ENCODE data around the gene IL25.

IL25 gene

GRCh38 chr14:23380197-23380914 is 7.7 kb downstream of the IL25 start:
- Histone ChIP-seq H3K79me1 (replicated peaks; ENCODE audit: low read length, poor library complexity, severe bottlenecking) (no peaks in the 10 kb centered on the region), H2BK15ac (ENCODE audit: low read depth, poor library complexity, severe bottlenecking) (no peak overlapping the region), H3K4ac (ENCODE audit: low read depth in 1 of 2, low read length in 2 of 2) (no peak overlapping the region), H3K9me3 (ENCODE audit: control insufficient read depth, low read length) (no peaks in the 10 kb centered on the region), H2BK12ac (ENCODE audit: low read length in 2 of 2) (no peak overlapping the region), H3K9ac (ENCODE audit: low read length) (no peak overlapping the region), H2BK120ac (ENCODE audit: low read depth, low read length) (no peak overlapping the region), H3K36me3 (ENCODE audit: control insufficient read depth in 1 of 2, insufficient read depth in 2 of 2, low read depth in 1 of 2, low read length in 2 of 2) (no peaks in the 10 kb centered on the region), H3K18ac (ENCODE audit: low read depth in 1 of 2, low read length in 2 of 2) (no peak overlapping the region), H3K27ac (ENCODE audit: low read length, poor library complexity, severe bottlenecking) (no peak overlapping the region), H3K4me3 (ENCODE audit: insufficient read depth in 1 of 2, low read depth in 1 of 2, low read length in 2 of 2) (no peak overlapping the region), H2AK5ac (ENCODE audit: low read length, severe bottlenecking) (no peak overlapping the region), H4K8ac (ENCODE audit: low read length) (no peak overlapping the region), H3K14ac (ENCODE audit: low read length in 2 of 2) (no peak overlapping the region), H3K27me3 (ENCODE audit: control insufficient read depth in 1 of 2, insufficient read depth in 1 of 2, low read length in 2 of 2) (peaks cover 59 to 81% of the 10 kb centered on the region in 2 experiments), H4K91ac (ENCODE audit: low read length) (no peak overlapping the region), H3K4me2 (ENCODE audit: low read length, poor library complexity, severe bottlenecking) (no peak overlapping the region), H2AFZ (ENCODE audit: low read depth, low read length) (no peak overlapping the region), H3K4me1 (ENCODE audit: control insufficient read depth, insufficient read depth, low read depth, low read length) (no peaks in the 10 kb centered on the region), H2BK5ac (ENCODE audit: low read depth, low read length, poor library complexity, severe bottlenecking) (no peak overlapping the region), H3K23ac (ENCODE audit: low read length in 2 of 2) (no peak overlapping the region)
- no peak for DNase-seq
- whole genome bisulfite sequencing: 66% methylated on average over 16 of the region's 16 CpGs

- Histone ChIP-seq H3K23ac (ENCODE audit: low read length in 2 of 2) (no peak overlapping the region), H3K4me2 (ENCODE audit: low read length, poor library complexity, severe bottlenecking) (no peak overlapping the region), H2AFZ (ENCODE audit: low read depth, low read length) (no peak overlapping the region), H3K4me1 (ENCODE audit: control insufficient read depth, insufficient read depth, low read depth, low read length) (no peaks in the 10 kb centered on the region), H3K9me3 (ENCODE audit: control insufficient read depth, low read length) (no peaks in the 10 kb centered on the region), H3K27ac (ENCODE audit: low read length, poor library complexity, severe bottlenecking) (no peak overlapping the region), H3K4me3 (ENCODE audit: insufficient read depth in 1 of 2, low read depth in 1 of 2, low read length in 2 of 2) (no peak overlapping the region), H2BK5ac (ENCODE audit: low read depth, low read length, poor library complexity, severe bottlenecking) (no peak overlapping the region), H3K18ac (ENCODE audit: low read depth in 1 of 2, low read length in 2 of 2) (no peak overlapping the region), H2AK5ac (ENCODE audit: low read length, severe bottlenecking) (no peak overlapping the region), H3K27me3 (ENCODE audit: control insufficient read depth in 1 of 2, insufficient read depth in 1 of 2, low read length in 2 of 2) (peaks cover 65 to 87% of the 10 kb centered on the region in 2 experiments), H2BK15ac (ENCODE audit: low read depth, poor library complexity, severe bottlenecking) (no peak overlapping the region), H3K79me1 (replicated peaks; ENCODE audit: low read length, poor library complexity, severe bottlenecking) (no peaks in the 10 kb centered on the region), H2BK120ac (ENCODE audit: low read depth, low read length) (no peak overlapping the region), H3K9ac (ENCODE audit: low read length) (no peak overlapping the region), H3K4ac (ENCODE audit: low read depth in 1 of 2, low read length in 2 of 2) (no peak overlapping the region), H4K8ac (ENCODE audit: low read length) (no peak overlapping the region), H3K14ac (ENCODE audit: low read length in 2 of 2) (no peak overlapping the region), H3K36me3 (ENCODE audit: control insufficient read depth in 1 of 2, insufficient read depth in 2 of 2, low read depth in 1 of 2, low read length in 2 of 2) (no peaks in the 10 kb centered on the region), H2BK12ac (ENCODE audit: low read length in 2 of 2) (no peak overlapping the region), H4K91ac (ENCODE audit: low read length) (no peak overlapping the region)
- WGBS: 83% methylated on average over 4 of the region's 4 CpGs
- DNase-seq: no peak
These were observed 8.4 kb downstream of the IL25 start for GRCh38 chr14:23380976-23381375.

- H3K4me2 ChIP-seq (ENCODE audit: low read length, poor library complexity, severe bottlenecking): no peak overlapping the region
- H2BK5ac ChIP-seq (ENCODE audit: low read depth, low read length, poor library complexity, severe bottlenecking): no peak overlapping the region
- H2AFZ ChIP-seq (ENCODE audit: low read depth, low read length): no peak overlapping the region
- H3K79me1 ChIP-seq (replicated peaks; ENCODE audit: low read length, poor library complexity, severe bottlenecking): no peaks in the 10 kb centered on the region
- no peaks in the 10 kb centered on the region for H3K9me3 ChIP-seq (ENCODE audit: control insufficient read depth, low read length)
- H3K4me1 ChIP-seq (ENCODE audit: control insufficient read depth, insufficient read depth, low read depth, low read length): no peaks in the 10 kb centered on the region
- 79% methylated on average over 3 of the region's 3 CpGs for WGBS
- H3K9ac ChIP-seq (ENCODE audit: low read length): no peak overlapping the region
- H3K4ac ChIP-seq (ENCODE audit: low read depth in 1 of 2, low read length in 2 of 2): no peak overlapping the region
- H4K91ac ChIP-seq (ENCODE audit: low read length): no peak overlapping the region
- H3K36me3 ChIP-seq (ENCODE audit: control insufficient read depth in 1 of 2, insufficient read depth in 2 of 2, low read depth in 1 of 2, low read length in 2 of 2): no peaks in the 10 kb centered on the region
- no peak overlapping the region for H2BK120ac ChIP-seq (ENCODE audit: low read depth, low read length)
- DNase-seq: no peak
- H3K27ac ChIP-seq (ENCODE audit: low read length, poor library complexity, severe bottlenecking): no peak overlapping the region
- H2BK12ac ChIP-seq (ENCODE audit: low read length in 2 of 2): no peak overlapping the region
- H2AK5ac ChIP-seq (ENCODE audit: low read length, severe bottlenecking): no peak overlapping the region
- H3K27me3 ChIP-seq (ENCODE audit: control insufficient read depth in 1 of 2, insufficient read depth in 1 of 2, low read length in 2 of 2): peaks cover 65 to 88% of the 10 kb centered on the region in 2 experiments
- no peak overlapping the region for H3K23ac ChIP-seq (ENCODE audit: low read length in 2 of 2)
- H3K4me3 ChIP-seq (ENCODE audit: insufficient read depth in 1 of 2, low read depth in 1 of 2, low read length in 2 of 2): peak overlapping the region in 1 of 2 experiments; percentile 7
- no peak overlapping the region for H3K18ac ChIP-seq (ENCODE audit: low read depth in 1 of 2, low read length in 2 of 2)
- H3K14ac ChIP-seq (ENCODE audit: low read length in 2 of 2): no peak overlapping the region
- H2BK15ac ChIP-seq (ENCODE audit: low read depth, poor library complexity, severe bottlenecking): no peak overlapping the region
- no peak overlapping the region for H4K8ac ChIP-seq (ENCODE audit: low read length)
These were observed 9.3 kb downstream of the IL25 start for GRCh38 chr14:23381871-23382270.

GRCh38 chr14:23382276-23382675 is 9.7 kb downstream of the IL25 start:
- H3K9me3 ChIP-seq (ENCODE audit: control insufficient read depth, low read length): no peaks in the 10 kb centered on the region
- no peak overlapping the region for H3K27ac ChIP-seq (ENCODE audit: low read length, poor library complexity, severe bottlenecking)
- no peak overlapping the region for H2BK120ac ChIP-seq (ENCODE audit: low read depth, low read length)
- no peak overlapping the region for H3K4ac ChIP-seq (ENCODE audit: low read depth in 1 of 2, low read length in 2 of 2)
- H2AFZ ChIP-seq (ENCODE audit: low read depth, low read length): no peak overlapping the region
- no peak overlapping the region for H3K14ac ChIP-seq (ENCODE audit: low read length in 2 of 2)
- H2BK15ac ChIP-seq (ENCODE audit: low read depth, poor library complexity, severe bottlenecking): no peak overlapping the region
- H2BK12ac ChIP-seq (ENCODE audit: low read length in 2 of 2): no peak overlapping the region
- no peak overlapping the region for H3K9ac ChIP-seq (ENCODE audit: low read length)
- no peak overlapping the region for H4K91ac ChIP-seq (ENCODE audit: low read length)
- no peak overlapping the region for H3K4me2 ChIP-seq (ENCODE audit: low read length, poor library complexity, severe bottlenecking)
- H3K18ac ChIP-seq (ENCODE audit: low read depth in 1 of 2, low read length in 2 of 2): no peak overlapping the region
- H3K79me1 ChIP-seq (replicated peaks; ENCODE audit: low read length, poor library complexity, severe bottlenecking): no peaks in the 10 kb centered on the region
- H3K23ac ChIP-seq (ENCODE audit: low read length in 2 of 2): no peak overlapping the region
- no peak overlapping the region for H2BK5ac ChIP-seq (ENCODE audit: low read depth, low read length, poor library complexity, severe bottlenecking)
- WGBS: 95% methylated on average over 6 of the region's 6 CpGs
- no peak overlapping the region for H4K8ac ChIP-seq (ENCODE audit: low read length)
- H3K4me1 ChIP-seq (ENCODE audit: control insufficient read depth, insufficient read depth, low read depth, low read length): no peaks in the 10 kb centered on the region
- no peak for DNase-seq
- peaks cover 63 to 87% of the 10 kb centered on the region in 2 experiments for H3K27me3 ChIP-seq (ENCODE audit: control insufficient read depth in 1 of 2, insufficient read depth in 1 of 2, low read length in 2 of 2)
- H2AK5ac ChIP-seq (ENCODE audit: low read length, severe bottlenecking): no peak overlapping the region
- no peaks in the 10 kb centered on the region for H3K36me3 ChIP-seq (ENCODE audit: control insufficient read depth in 1 of 2, insufficient read depth in 2 of 2, low read depth in 1 of 2, low read length in 2 of 2)
- H3K4me3 ChIP-seq (ENCODE audit: insufficient read depth in 1 of 2, low read depth in 1 of 2, low read length in 2 of 2): no peak overlapping the region

Data from mesenchymal stem cell (in vitro differentiated cells and primary cell).